GM23338 (cell line): ENCODE data around the gene SMYD5. TPM values are rescaled to one million over a fixed set of nuclear protein-coding genes. Genes with fewer than 3 reads are reported as not detected.

Source experiments
- ATAC-seq: fragments of 200-7000 bp; cut with Tn5 transposase; 3 replicates; pipeline ENCODE4 v1.9.1; 2020
- DNase-seq: peaks from one replicate; pipeline ENCODE4 v3.0.0-alpha.2; 2015; ENCODE audit warnings: low spot score
- H2AFZ ChIP-seq: fragments of 200-600 bp; sonication (generic); 2 replicates; pipeline ENCODE4 v1.8.0; 2016; ENCODE audit warnings: antibody characterized with exemption, mild to moderate bottlenecking, moderate library complexity
- H3F3A ChIP-seq: fragments of 200-600 bp; sonication (generic); replicated peaks from 2 replicates; pipeline ENCODE4 v1.8.0; 2017; ENCODE audit warnings: antibody characterized with exemption, mixed run types, low read depth
- H3K27ac ChIP-seq: fragments of 200-600 bp; sonication (generic); 2 replicates; pipeline ENCODE4 v1.6.1; 2016; ENCODE audit warnings: low read depth
- H3K27me3 ChIP-seq: fragments of 200-600 bp; sonication (generic); 2 replicates; pipeline ENCODE4 v1.8.0; 2016; ENCODE audit warnings: mild to moderate bottlenecking, mixed run types, moderate library complexity; ENCODE audit not compliant: insufficient read depth
- H3K36me3 ChIP-seq: fragments of 200-600 bp; sonication (generic); 2 replicates; pipeline ENCODE4 v1.8.0; 2016; ENCODE audit warnings: mild to moderate bottlenecking; ENCODE audit not compliant: insufficient read depth
- H3K4me1 ChIP-seq: fragments of 200-600 bp; sonication (generic); 2 replicates; pipeline ENCODE4 v1.8.0; 2016; ENCODE audit warnings: mild to moderate bottlenecking, moderate library complexity; ENCODE audit not compliant: insufficient read depth
- H3K4me2 ChIP-seq: fragments of 200-600 bp; sonication (generic); 2 replicates; pipeline ENCODE4 v1.7.1; 2017; ENCODE audit warnings: mixed run types
- H3K4me3 ChIP-seq: fragments of 200-600 bp; sonication (generic); 2 replicates; pipeline ENCODE4 v1.6.1; 2016; ENCODE audit warnings: mixed run types
- H3K79me2 ChIP-seq: fragments of 200-600 bp; sonication (generic); replicated peaks from 2 replicates; pipeline ENCODE4 v1.8.0; 2017; ENCODE audit warnings: mild to moderate bottlenecking; ENCODE audit not compliant: insufficient read depth
- H3K9me2 ChIP-seq: fragments of 200-600 bp; sonication (generic); 2 replicates; pipeline ENCODE4 v1.8.0; 2017; ENCODE audit not compliant: insufficient read depth
- H4K20me1 ChIP-seq: fragments of 200-600 bp; sonication (generic); replicated peaks from 2 replicates; pipeline ENCODE4 v1.8.0; 2017; ENCODE audit warnings: mild to moderate bottlenecking; ENCODE audit not compliant: insufficient read depth
- H3K27ac Mint-ChIP-seq: 2 replicates; pipeline ENCODE4 v1.8.0; 2020; ENCODE audit warnings: inconsistent platforms, mild to moderate bottlenecking, moderate library complexity, mixed read lengths
- H3K27me3 Mint-ChIP-seq: 3 replicates; pipeline ENCODE4 v1.8.0; 2022; ENCODE audit warnings: low read depth, mild to moderate bottlenecking, moderate library complexity, mixed read lengths, inconsistent platforms; ENCODE audit not compliant: insufficient read depth, poor library complexity
- H3K36me3 Mint-ChIP-seq: 3 replicates; pipeline ENCODE4 v1.8.0; 2021; ENCODE audit warnings: low read depth, mild to moderate bottlenecking, inconsistent platforms, moderate library complexity, mixed read lengths
- H3K4me1 Mint-ChIP-seq: 3 replicates; pipeline ENCODE4 v1.8.0; 2020; ENCODE audit warnings: mild to moderate bottlenecking, inconsistent platforms, mixed read lengths
- H3K4me3 Mint-ChIP-seq: 3 replicates; pipeline ENCODE4 v1.8.0; 2021; ENCODE audit warnings: moderate library complexity, mild to moderate bottlenecking, inconsistent platforms, mixed read lengths
- H3K9me3 Mint-ChIP-seq: 3 replicates; pipeline ENCODE4 v1.8.0; 2020; ENCODE audit warnings: moderate library complexity, mild to moderate bottlenecking, inconsistent platforms, mixed read lengths
- CREB1 ChIP-seq: fragments of 250-450 bp; sonication (Bioruptor Pico); IDR thresholded peaks from 2 replicates; pipeline ENCODE4 v1.5.0; 2020; ENCODE audit warnings: low read depth, mild to moderate bottlenecking, moderate library complexity
- CTCF ChIP-seq, 2 experiments: fragments of 200-600 bp in 1 of 2; sonication (generic) in 1 of 2; conservative IDR thresholded peaks; 2 replicates each; pipeline versions ENCODE4 v1.5.1 to v1.6.1; 2016 to 2017; ENCODE audit warnings: antibody characterized with exemption in 2 of 2, low read depth in 2 of 2, mild to moderate bottlenecking in 2 of 2, moderate library complexity in 1 of 2
- ETS1 ChIP-seq: IDR thresholded peaks from 2 replicates; pipeline ENCODE4 v1.6.1; 2016; ENCODE audit warnings: antibody characterized with exemption
- EZH2 ChIP-seq: fragments of 200-600 bp; sonication (generic); IDR thresholded peaks from one replicate; pipeline ENCODE4 v1.8.0; 2017; ENCODE audit warnings: antibody characterized with exemption, mild to moderate bottlenecking, low read depth; ENCODE audit not compliant: unreplicated experiment
- EZH2phosphoT487 ChIP-seq: fragments of 200-600 bp; sonication (generic); IDR thresholded peaks from one replicate; pipeline ENCODE4 v1.8.1; 2018; ENCODE audit warnings: antibody characterized with exemption; ENCODE audit not compliant: unreplicated experiment
- JUNB ChIP-seq: IDR thresholded peaks from one replicate; pipeline ENCODE4 v1.6.1; 2016; ENCODE audit warnings: antibody characterized with exemption; ENCODE audit not compliant: unreplicated experiment
- REST ChIP-seq: IDR thresholded peaks from one replicate; pipeline ENCODE4 v1.6.1; 2018; ENCODE audit warnings: antibody characterized with exemption; ENCODE audit not compliant: unreplicated experiment
- STAT1 ChIP-seq: IDR thresholded peaks from one replicate; pipeline ENCODE4 v1.6.1; 2016; ENCODE audit warnings: antibody characterized with exemption; ENCODE audit not compliant: unreplicated experiment
- ZNF114 ChIP-seq: fragments of 250-450 bp; sonication (Bioruptor Pico); IDR thresholded peaks from 2 replicates; pipeline ENCODE4 v1.5.0; 2020; ENCODE audit warnings: mild to moderate bottlenecking, moderate library complexity
- ZNF331 ChIP-seq: fragments of 250-450 bp; sonication (Bioruptor Pico); IDR thresholded peaks from 2 replicates; pipeline ENCODE4 v1.5.0; 2020; ENCODE audit warnings: low read depth, mild to moderate bottlenecking, moderate library complexity
- ZNF462 ChIP-seq: fragments of 250-450 bp; sonication (Bioruptor Pico); IDR thresholded peaks from 2 replicates; pipeline ENCODE4 v1.5.0; 2020; ENCODE audit warnings: mild to moderate bottlenecking, moderate library complexity
- polyA plus RNA-seq: library from polyadenylated mRNA; unstranded; fragments of >200 nt; fragmentation: Nextera tagmentation; extraction: Ambion mirVana; gene quantifications from 2 replicates; pipeline ENCODE4 v1.2.1, GENCODE V29; 2016
- total RNA-seq: library from RNA; depleted of rRNA; stranded (reverse); fragments of >200 nt; shearing (Covaris generic); gene quantifications from 2 replicates; pipeline ENCODE4 v1.2.3, GENCODE V29; 2014

The SMYD5 gene
- total and polyA plus RNA-seq, 2 experiments from 2014 or later = 20.5 to 45.8 TPM

GRCh38 chr2:73208258-73208657, 5.8 kb upstream of the SMYD5 start:
- Histone ChIP-seq H4K20me1 (no peaks in the 10 kb centered on the region), H3F3A (no peaks in the 10 kb centered on the region), H2AFZ (no peak overlapping the region), H3K9me2 (no peaks in the 10 kb centered on the region), H3K36me3 (no peaks in the 10 kb centered on the region), H3K27me3 (peaks cover 34% of the 10 kb centered on the region), H3K4me1 (0 out of 2 replicates have a peak, but pooled peaks cover 3% of the 10 kb centered on the region), H3K79me2 (no peaks in the 10 kb centered on the region), H3K27ac (no peak overlapping the region), H3K4me3 (no peak overlapping the region), H3K4me2 (no peak overlapping the region)
- no peak for DNase-seq
- no peaks in the 10 kb centered on the region; the same call in 2 of the 3 replicates for H3K36me3 Mint-ChIP-seq
- H3K27ac Mint-ChIP-seq = no peak overlapping the region
- peaks cover 28% of the 10 kb centered on the region for H3K27me3 Mint-ChIP-seq
- peaks cover 6% of the 10 kb centered on the region; the same call in 2 of the 3 replicates for H3K4me1 Mint-ChIP-seq
- H3K9me3 Mint-ChIP-seq = no peaks in the 10 kb centered on the region
- no peak for TF ChIP-seq CTCF (conservative IDR thresholded peaks at IDR 0.05; ENCODE audit: low read depth in 2 of 2)
- TF ChIP-seq STAT1 = no peak
- no peak for TF ChIP-seq ZNF331 (CRISPR knock-in tag)
- TF ChIP-seq CREB1 (CRISPR knock-in tag) = no peak
- TF ChIP-seq EZH2 = no peak
- no peak for TF ChIP-seq ETS1
- no peak for TF ChIP-seq REST
- no peak for TF ChIP-seq JUNB
- TF ChIP-seq EZH2phosphoT487 = no peak
- no peak for TF ChIP-seq ZNF462 (CRISPR knock-in tag)
- TF ChIP-seq ZNF114 (CRISPR knock-in tag) = no peak
- no peak overlapping the region for H3K4me3 Mint-ChIP-seq
- ATAC-seq = no peak
